Measurements from ENCODE around the gene RERE.

The RERE gene

DNA sequence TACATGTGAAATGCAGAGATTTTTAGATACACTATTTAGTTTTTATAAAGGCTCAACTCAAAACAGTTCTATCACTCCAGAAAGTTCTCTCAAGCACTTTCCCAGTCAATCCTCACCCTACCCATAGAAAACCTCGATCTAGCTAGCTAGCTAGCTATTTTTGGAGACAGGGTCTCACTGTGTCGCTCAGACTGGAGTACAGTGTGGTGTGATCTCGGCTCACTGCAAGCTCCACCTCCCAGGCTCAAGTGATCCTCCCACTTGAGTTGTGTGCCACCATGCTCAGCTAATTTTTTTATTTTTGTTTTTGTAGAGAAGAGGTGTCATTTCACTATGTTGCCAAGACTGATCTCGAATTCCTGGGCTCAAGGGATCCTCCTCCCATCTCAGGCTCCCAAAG is 236.9 kb downstream of the RERE start:
- DNase-seq = no peak
- in situ Hi-C loops (cut with HindIII; ENCODE audit: low pct_ligation_motif_present, low pct_unique_long_range_greater_than_20kb, low sequenced_read_pairs) = no loop called here

GRCh38 chr1:8578936-8579335 is 238.5 kb downstream of the RERE start:
- DNase-seq = no peak
- in situ Hi-C loops (cut with HindIII; ENCODE audit: low pct_ligation_motif_present, low pct_unique_long_range_greater_than_20kb, low sequenced_read_pairs) = no loop called here

DNA sequence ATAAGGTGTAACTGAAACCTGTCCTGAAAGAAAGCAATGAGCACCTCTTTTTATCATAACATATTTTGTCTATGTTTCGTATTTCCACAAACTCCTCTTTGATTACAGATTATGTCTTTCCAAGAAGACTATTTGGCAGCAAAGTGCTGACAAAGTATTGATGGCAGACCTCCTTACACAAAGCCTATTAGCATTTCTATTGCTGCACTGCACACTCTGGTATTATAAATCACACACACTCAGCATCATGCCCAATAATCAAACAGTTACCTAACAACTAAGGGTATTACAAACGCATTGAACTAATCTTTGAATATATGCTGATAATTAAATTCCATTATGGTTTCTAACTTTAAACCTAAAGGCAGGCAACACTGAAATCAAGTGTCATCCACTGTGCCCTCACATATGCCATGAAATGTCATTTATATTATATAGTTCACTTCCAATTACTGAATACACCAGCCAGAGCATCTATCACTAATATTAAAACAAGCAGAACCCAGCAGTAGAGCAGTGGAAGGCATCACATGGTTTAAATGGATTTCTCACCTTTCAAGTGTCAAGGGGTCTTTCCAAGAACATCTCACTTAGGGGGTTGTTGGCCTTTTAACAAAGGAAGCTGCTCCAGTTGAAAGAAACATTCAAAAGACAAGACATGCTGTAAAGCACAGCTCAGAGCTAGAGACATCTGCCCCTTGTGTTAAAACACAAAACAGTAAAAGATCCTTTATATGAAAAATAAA is 239.1 kb downstream of the RERE start:
- in situ Hi-C loops (cut with HindIII; ENCODE audit: low pct_ligation_motif_present, low pct_unique_long_range_greater_than_20kb, low sequenced_read_pairs) = no loop called here
- no peak for DNase-seq

- no peak for DNase-seq
- in situ Hi-C loops (cut with HindIII; ENCODE audit: low pct_ligation_motif_present, low pct_unique_long_range_greater_than_20kb, low sequenced_read_pairs) = no loop called here
Observed at GRCh38 chr1:8574985-8575384, 242.5 kb downstream of the RERE start.

DNA sequence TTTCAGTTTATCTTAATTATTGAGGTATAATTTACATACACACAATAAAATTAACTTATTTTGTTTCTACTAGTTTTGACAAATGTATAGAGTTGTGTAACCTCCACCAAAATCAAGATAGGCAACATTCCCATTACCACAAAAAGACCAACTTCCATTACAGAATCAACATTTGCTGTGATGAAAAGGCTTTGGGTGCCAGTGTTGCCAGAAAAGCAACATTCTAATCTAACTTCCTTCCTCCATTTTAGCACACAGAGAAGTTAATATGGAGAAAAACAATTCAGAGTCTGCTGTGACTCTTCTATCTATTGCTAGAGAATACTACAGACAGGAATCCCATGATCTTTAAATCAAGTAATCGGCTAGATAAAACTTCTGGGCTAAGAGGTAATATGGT is 245.3 kb downstream of the RERE start:
- DNase-seq = no peak
- in situ Hi-C loops (cut with HindIII; ENCODE audit: low pct_ligation_motif_present, low pct_unique_long_range_greater_than_20kb, low sequenced_read_pairs) = no loop called here

- in situ Hi-C loops (cut with HindIII; ENCODE audit: low pct_ligation_motif_present, low pct_unique_long_range_greater_than_20kb, low sequenced_read_pairs) = no loop called here
- peak; percentile 22 for DNase-seq
Observed at GRCh38 chr1:8571200-8571984, 246.0 kb downstream of the RERE start.

DNA sequence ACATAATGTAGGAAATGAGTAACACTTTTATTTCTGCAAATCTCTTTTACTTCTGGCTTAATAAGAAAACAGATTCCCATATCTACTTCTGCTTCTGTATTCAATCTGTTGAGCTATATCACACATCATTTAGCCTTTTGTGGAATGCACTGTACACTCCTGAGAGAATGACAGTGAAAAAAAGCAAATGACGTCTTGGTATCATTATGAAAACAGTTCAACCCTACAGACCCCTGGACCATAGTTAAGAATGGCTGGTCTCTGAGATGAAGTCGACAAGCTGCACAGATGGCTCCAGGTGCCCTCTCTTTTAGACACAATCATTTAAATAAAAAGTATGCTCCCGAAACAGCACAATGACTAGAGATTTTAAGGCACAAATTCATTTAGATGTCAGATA is 247.0 kb downstream of the RERE start:
- in situ Hi-C loops (cut with HindIII; ENCODE audit: low pct_ligation_motif_present, low pct_unique_long_range_greater_than_20kb, low sequenced_read_pairs) = no loop called here
- DNase-seq = no peak

GRCh38 chr1:8569242-8569641 is 248.2 kb downstream of the RERE start:
- DNase-seq = no peak
- in situ Hi-C loops (cut with HindIII; ENCODE audit: low pct_ligation_motif_present, low pct_unique_long_range_greater_than_20kb, low sequenced_read_pairs) = no loop called here

GRCh38 chr1:8568837-8569236 is 248.6 kb downstream of the RERE start:
- no peak for DNase-seq
- in situ Hi-C loops (cut with HindIII; ENCODE audit: low pct_ligation_motif_present, low pct_unique_long_range_greater_than_20kb, low sequenced_read_pairs) = no loop called here

GRCh38 chr1:8567146-8567545 is 250.3 kb downstream of the RERE start:
- no peak for DNase-seq

GRCh38 chr1:8565802-8566201 is 251.6 kb downstream of the RERE start:
- in situ Hi-C loops (cut with HindIII; ENCODE audit: low pct_ligation_motif_present, low pct_unique_long_range_greater_than_20kb, low sequenced_read_pairs) = no loop called here
- no peak for DNase-seq

More at GRCh38 chr1:8567146-8567545, 250.3 kb downstream of the RERE start:
- in situ Hi-C loops (cut with HindIII; ENCODE audit: low pct_ligation_motif_present, low pct_unique_long_range_greater_than_20kb, low sequenced_read_pairs) = no loop called here

DNA sequence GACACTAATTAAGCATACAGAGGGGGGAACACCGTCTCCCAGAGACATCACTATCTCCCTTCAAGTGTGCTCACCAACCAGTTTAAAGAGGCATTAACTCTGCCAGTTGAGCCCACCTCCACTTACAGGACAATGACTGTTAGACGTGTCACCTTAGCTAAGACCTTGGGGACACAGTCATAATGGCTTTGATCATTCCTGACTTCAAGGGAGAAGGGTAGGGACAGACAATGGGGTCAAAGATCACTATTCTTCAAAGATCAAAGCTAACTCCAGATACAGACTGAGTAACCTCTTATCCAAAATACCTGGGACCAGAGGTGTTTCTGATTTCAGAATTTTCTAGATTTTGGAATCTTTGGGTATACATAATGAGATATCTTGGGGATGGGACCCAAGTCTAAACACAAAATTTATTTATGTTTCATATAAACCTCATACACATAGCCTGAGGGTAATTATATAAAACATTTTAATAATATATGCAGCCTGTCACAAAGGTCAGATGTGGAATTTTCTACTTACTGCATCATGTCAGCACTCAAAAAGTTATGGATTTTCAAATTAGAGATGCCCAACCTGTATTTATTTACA is 253.4 kb downstream of the RERE start:
- in situ Hi-C loops (cut with HindIII; ENCODE audit: low pct_ligation_motif_present, low pct_unique_long_range_greater_than_20kb, low sequenced_read_pairs) = no loop called here
- DNase-seq = no peak

GRCh38 chr1:8562881-8563865 is 254.3 kb downstream of the RERE start:
- in situ Hi-C loops (cut with HindIII; ENCODE audit: low pct_ligation_motif_present, low pct_unique_long_range_greater_than_20kb, low sequenced_read_pairs) = no loop called here
- peak; percentile 61 for DNase-seq

GRCh38 chr1:8562222-8562621 is 255.2 kb downstream of the RERE start:
- in situ Hi-C loops (cut with HindIII; ENCODE audit: low pct_ligation_motif_present, low pct_unique_long_range_greater_than_20kb, low sequenced_read_pairs) = no loop called here
- no peak for DNase-seq

- DNase-seq = peak; percentile 65
Observed at GRCh38 chr1:8560611-8561544, 256.6 kb downstream of the RERE start.

GRCh38 chr1:8560035-8560434 is 257.4 kb downstream of the RERE start:
- in situ Hi-C loops (cut with HindIII; ENCODE audit: low pct_ligation_motif_present, low pct_unique_long_range_greater_than_20kb, low sequenced_read_pairs) = no loop called here

More at GRCh38 chr1:8560611-8561544, 256.6 kb downstream of the RERE start:
- in situ Hi-C loops (cut with HindIII; ENCODE audit: low pct_ligation_motif_present, low pct_unique_long_range_greater_than_20kb, low sequenced_read_pairs) = no loop called here

GRCh38 chr1:8555582-8555981 is 261.9 kb downstream of the RERE start:
- in situ Hi-C loops (cut with HindIII; ENCODE audit: low pct_ligation_motif_present, low pct_unique_long_range_greater_than_20kb, low sequenced_read_pairs) = no loop called here
- DNase-seq = no peak

More at GRCh38 chr1:8560035-8560434, 257.4 kb downstream of the RERE start:
- no peak for DNase-seq
